ENCODE data around the gene B4GAT1.
"Not testable (repeated sequence)": the region's sequence is repeated elsewhere in the genome, so short reads cannot be mapped to it uniquely, and the experiment has no call there.

Gene B4GAT1

DNA sequence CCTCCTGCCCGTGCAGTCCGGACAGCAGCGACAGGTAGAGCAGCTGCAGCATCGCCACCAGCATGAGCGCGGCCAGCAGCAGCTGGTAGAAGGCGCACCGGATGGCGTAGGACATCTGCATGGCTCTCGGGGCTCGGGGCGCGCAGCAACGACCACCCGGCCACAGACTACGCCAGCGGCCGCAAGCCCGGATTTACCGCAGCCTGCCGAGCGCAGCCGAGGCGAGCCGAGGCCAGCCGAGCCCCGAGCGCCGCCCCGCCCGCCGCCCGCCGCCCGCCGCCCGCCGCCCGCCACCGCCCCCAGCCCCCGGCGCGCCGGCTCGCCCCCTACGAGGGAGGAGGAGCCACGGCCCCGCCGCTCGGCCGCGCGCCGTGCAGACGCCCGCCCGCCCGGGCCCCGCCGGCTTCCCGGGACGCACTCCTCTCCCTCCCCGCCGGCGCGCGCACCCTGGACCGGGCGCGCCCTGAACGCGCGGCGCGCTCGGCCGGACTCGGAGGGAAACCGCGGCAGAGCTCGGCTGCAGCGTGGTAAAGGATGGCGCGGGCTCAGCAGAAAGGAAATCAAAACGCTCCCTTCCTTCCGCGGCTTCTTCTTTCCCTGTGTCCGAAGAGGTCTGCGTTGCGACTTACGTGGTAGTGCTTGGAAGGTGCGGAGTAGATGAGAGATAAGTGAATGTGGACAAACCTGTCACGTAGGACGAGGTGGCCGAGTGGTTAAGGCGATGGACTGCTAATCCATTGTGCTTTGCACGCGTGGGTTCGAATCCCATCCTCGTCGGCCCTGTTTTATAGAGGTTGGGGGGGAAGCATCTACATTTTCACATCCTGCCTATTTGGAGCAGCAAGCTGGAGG is at the start of gene B4GAT1:
Gene B4GAT1, minus strand, starts transcription at position 205 of the 852 bp plus-strand sequence. Its CDS starts 84 bp downstream, at position 121.
- peak; percentile 94 for DNase-seq (ENCODE audit: low read depth)
- TF ChIP-seq, protein P1, sequence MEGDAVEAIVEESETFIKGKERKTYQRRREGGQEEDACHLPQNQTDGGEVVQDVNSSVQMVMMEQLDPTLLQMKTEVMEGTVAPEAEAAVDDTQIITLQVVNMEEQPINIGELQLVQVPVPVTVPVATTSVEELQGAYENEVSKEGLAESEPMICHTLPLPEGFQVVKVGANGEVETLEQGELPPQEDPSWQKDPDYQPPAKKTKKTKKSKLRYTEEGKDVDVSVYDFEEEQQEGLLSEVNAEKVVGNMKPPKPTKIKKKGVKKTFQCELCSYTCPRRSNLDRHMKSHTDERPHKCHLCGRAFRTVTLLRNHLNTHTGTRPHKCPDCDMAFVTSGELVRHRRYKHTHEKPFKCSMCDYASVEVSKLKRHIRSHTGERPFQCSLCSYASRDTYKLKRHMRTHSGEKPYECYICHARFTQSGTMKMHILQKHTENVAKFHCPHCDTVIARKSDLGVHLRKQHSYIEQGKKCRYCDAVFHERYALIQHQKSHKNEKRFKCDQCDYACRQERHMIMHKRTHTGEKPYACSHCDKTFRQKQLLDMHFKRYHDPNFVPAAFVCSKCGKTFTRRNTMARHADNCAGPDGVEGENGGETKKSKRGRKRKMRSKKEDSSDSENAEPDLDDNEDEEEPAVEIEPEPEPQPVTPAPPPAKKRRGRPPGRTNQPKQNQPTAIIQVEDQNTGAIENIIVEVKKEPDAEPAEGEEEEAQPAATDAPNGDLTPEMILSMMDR (conservative IDR thresholded peaks at IDR 0.05; ENCODE audit: low read length), result no peak
- H3K4me3 ChIP-seq (ENCODE audit: low read length), result peak within 1 kb of the TSS; percentile 91

DNA sequence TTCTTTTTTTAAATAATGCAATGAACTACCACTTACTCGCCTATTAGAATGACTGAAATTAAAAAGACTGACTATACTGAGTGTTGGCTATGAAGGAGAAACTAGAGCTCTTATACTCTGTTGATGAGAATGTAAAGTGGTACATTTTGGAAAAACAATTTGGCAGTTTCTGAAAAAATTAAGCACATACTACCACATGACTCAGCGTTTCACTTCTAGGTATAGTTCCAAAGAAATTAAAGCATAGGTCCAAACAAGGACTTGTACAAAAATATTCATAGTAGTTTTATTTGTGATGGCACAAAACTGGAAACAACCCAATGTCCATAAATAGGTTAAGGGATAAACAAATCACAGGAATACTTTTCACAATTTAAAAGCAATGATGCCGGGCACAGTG is 46.5 kb upstream of the B4GAT1 start:
- no peak for DNase-seq (ENCODE audit: low read depth)
- no peak overlapping the region for H3K4me3 ChIP-seq (ENCODE audit: low read length)
- TF ChIP-seq, protein P1 (conservative IDR thresholded peaks at IDR 0.05; ENCODE audit: low read length), result no peak

DNA sequence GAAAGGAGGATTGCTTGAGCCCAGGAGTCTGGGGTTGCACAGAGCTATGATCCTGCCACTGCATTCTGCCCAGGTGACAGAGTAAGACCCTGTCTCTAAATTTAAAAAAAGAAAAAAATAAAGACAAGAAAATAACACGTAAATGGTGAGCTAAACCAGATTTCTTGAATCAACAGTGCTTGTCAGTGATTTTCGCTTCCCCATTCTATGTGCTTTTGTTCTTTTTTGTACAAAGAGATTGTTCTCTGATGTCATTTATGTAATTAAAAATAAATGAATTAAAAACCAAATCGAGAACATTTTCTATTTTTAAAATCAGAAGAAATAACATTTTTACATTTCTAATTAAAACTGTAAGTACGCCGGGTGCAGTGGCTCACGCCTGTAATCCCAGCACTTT is 43.9 kb upstream of the B4GAT1 start:
- H3K4me3 ChIP-seq (ENCODE audit: low read length), result no peak overlapping the region
- no peak for DNase-seq (ENCODE audit: low read depth)
- TF ChIP-seq, protein P1 (conservative IDR thresholded peaks at IDR 0.05; ENCODE audit: low read length), result no peak

DNA sequence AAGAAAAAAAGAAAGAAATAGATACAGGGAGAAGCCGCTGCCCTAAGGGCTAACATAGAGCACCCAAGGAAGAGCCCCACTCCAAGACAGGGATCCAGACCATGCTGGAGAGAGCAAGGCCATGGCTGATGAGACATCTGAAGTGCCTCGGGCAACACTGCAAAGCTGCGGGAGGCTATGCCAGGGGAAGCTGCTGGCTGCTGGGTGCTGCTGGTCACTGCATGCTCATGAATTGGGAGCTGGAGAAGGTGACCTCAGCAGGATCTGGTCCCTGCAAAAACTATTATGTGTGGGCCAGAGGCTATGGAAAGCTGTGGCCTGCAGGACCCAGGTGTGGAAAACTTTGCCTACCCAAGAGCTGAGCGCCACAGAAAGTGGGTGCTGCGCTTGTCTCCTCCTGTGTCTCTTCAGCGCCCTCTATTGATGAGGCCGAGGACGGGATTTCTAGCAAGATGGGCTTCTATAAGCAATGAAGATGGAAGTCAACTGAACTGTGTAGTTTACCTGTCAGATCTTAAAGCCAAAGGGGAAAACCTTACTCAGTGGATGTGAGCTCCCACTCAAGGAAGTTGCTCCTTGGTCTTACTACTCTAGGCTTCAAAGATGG is 41.5 kb upstream of the B4GAT1 start:
- TF ChIP-seq, protein P1 (conservative IDR thresholded peaks at IDR 0.05; ENCODE audit: low read length), result peak; percentile 88
- DNase-seq (ENCODE audit: low read depth), result peak; percentile 69
- no peak overlapping the region for H3K4me3 ChIP-seq (ENCODE audit: low read length)

DNA sequence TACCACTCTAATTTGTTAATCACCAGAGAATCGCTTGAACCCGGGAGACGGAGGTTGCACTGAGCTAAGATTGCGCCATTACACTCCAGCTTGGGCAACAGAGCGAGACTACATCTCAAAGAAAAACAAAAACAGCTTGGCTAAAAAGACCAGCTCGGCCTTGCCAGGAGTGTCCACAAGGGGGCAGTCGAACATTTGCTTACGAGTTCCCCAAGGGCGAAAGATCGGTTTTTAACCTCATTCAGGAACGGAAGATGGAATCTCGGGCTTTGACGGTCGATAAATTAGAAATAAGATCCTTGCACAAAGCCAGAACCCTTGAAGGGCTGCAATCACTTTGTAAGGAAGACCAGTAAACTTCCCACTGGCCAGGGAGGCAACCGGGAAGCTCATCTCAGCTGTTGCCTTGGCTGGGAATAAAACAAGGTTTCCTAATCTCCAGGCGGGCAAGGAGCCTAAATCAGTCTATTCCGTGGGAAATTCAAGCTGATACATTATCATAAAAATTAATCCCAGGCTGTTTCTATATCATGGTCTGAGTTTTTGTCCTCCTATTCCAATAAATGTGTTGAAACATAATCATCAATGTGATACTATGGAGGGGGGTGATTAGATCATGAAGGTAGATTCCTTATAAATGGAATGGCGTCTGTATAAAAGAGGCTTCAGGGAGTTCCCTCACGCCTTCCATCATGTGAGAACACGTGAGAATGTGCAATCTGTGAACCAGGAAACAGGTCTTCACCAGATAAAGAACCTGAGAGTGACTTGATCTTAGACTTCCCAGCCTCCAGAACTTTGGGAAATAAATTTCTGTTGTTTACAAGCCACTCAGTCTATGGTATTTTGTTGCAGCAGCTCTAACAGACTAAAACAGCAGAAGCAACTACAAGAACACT is 39.0 kb upstream of the B4GAT1 start:
- TF ChIP-seq, protein P1 (conservative IDR thresholded peaks at IDR 0.05; ENCODE audit: low read length), result peak; percentile 95
- H3K4me3 ChIP-seq (ENCODE audit: low read length), result peak overlapping the region; percentile 34
- DNase-seq (ENCODE audit: low read depth), result peak; percentile 84

DNA sequence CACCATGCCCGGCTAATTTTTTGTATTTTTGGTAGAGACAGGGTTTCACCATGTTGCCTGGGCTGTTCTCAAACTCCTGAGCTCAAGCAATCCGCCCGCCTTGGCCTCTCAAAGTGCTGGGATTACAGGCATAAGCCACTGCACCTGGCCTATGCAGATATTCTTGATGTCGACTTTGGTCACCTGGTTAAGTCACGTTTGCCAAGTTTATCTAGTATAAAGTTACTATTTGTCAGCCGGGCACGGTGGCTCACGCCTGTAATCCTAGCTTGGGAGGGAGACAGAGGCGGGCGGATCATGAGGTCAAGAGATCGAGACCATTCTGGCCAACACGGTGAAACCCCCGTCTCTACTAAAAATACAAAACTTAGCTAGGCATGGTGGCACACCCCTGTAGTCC is 36.9 kb upstream of the B4GAT1 start:
- not testable (repeated sequence) for H3K4me3 ChIP-seq (ENCODE audit: low read length); DNase-seq (ENCODE audit: low read depth)

DNA sequence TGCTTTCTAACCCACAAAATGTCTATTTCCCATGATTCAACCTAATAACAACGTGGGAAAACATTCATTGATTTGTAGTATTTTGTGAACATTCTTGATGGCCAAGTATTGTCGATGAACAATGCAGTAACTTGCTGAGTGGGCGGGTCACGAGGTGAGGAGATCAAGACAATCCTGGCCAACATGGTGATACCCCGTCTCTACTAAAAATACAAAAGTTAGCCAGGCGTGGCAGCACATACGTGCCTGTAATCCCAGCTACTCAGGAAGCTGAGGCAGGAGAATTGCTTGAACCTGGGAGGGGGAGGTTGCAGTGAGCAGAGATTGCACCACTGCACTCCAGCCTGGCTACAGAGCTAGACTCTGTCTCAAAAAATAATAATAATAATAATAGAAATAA is 32.8 kb upstream of the B4GAT1 start:
- H3K4me3 ChIP-seq (ENCODE audit: low read length); DNase-seq (ENCODE audit: low read depth): not testable (repeated sequence)

DNA sequence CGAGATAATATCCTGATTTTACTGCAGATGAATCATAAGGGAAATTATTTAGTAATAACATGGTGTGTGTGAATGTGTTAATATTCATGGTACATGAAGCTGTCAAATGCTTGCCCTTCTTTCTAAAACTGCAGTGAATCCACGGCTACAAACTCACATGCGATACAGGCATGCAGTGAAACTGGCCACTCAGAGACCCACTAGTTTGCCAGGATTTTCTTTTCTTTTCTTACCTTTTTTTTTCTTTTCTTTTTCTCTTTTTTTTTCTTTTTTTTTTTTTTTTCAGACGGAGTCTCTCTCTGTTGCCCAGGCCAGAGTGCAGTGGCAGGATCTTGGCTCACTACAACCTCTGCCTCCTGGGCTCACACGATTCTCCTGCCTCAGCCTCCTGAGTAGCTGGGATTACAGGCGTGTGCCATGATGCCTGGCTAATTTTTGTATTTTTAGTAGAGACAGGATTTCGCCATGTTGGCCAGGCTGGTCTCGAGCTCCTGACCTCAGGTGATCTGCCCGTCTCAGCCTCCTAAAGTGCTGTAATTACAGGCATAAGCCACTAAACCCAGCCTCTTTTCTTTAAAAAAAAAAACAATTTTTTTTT is 26.4 kb upstream of the B4GAT1 start:
- not testable (repeated sequence) for H3K4me3 ChIP-seq (ENCODE audit: low read length); DNase-seq (ENCODE audit: low read depth)

All from AG10803 (cell line).